NCI-H1417 (cell line): ENCODE data around the gene FADS3.
A peak's percentile ranks its signal among the peaks of the same experiment; 100 is the strongest.

Experiments used
- DNase-seq, 3 experiments: peaks; one replicate each; lab custom pipeline; 2025; lab: John Stamatoyannopoulos, UW

Gene FADS3

DNA sequence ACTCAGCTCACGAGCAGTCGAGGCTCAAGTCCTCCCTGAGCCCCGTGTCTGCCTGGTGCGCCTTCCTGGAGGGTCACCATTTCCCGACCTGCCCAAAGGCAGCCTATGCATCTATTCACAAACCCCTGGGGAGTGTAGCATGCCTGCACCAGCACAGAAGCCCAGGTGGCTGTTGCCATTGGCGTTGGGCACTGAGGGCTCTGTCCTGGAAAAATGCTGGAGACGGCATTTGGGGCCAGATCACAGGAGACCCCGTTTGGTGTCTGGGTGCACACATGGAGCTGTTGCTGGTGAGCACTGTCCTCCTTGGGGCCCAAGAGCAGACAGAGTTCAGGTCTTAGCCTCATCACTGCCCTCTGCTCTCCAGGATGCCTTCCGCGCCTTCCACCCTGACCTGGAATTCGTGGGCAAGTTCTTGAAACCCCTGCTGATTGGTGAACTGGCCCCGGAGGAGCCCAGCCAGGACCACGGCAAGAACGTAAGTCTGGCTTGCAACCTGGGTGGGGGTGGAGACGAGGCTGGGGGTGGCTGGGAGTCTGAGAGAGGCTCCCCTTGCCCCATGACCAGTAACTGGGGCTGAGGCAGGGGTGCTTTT is 53.8 kb downstream of the FADS3 start:
- DNase-seq = no peak

DNA sequence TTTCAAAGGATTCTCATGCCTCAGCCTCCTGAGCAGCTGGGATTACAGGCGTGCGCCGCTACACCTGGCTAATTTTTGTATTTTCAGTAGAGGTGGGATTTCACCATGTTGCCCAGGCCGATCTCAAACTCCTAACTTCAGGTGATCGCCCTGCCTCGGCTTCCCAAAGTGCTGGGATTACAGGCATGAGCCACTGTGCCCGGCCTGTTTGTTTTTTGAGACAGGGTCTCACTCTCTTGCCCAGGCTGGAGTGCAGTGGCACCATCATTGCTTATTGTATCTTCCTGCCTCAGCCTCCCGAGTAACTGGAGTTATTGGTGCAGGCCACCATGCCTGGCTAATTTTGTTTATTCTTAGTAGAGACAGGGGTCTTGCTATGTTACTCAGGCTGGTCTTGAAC is 55.2 kb downstream of the FADS3 start:
- no peak for DNase-seq

DNA sequence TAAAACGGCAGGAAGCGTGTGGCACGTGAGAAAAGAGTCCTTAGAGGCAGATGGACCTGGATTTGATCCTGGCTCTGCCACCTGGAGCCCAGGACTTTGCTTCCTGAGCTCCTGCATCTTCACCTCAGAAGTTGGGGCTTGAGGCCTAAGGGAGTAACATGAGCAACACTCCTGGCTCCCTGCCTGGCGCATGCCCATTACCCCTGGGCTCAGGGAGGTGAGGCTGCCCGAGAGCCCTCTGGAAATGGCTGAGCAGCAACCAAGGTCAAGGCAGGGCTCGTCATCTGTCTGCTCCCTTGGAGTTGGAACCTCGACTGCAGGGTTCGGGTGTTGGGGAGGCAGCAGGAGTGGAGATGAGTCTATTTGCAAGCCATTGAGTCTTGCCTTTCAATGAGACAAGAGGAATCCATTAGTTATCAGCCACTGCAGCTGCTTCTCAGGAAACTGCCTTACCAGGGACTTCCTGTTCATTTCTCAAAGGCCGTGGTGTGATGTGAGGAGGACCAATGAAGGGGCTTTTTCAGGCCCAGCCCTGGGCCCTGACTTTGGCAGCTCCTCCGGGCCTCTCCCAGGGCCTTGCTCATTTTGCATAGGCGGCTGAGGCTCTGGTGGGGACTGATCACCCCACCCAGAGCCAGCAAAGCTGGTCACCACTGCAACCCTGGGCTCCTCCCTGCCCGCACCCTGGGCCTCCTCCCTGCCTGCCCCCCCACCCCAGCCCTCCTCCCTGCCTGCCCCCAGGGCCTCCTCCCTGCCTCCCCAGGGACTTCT is 56.9 kb downstream of the FADS3 start:
- DNase-seq = no peak

DNA sequence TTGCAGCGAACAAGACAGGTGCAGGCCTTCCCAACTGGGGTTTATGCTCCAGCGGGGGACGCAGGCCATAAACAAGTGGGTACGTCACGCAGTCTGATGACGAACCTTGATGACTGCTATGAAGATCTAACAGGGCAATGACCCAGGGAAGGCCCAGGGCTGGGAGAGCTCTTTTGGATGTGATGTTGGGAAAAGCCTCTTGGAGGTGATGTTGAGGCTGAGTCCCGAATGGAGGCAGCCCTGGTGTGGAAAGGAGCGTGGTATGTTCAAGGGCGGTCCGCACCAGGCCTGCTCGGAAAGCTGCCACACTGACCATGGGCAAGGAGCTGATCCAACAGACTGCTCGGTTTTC is 57.4 kb downstream of the FADS3 start:
- no peak for DNase-seq

DNA sequence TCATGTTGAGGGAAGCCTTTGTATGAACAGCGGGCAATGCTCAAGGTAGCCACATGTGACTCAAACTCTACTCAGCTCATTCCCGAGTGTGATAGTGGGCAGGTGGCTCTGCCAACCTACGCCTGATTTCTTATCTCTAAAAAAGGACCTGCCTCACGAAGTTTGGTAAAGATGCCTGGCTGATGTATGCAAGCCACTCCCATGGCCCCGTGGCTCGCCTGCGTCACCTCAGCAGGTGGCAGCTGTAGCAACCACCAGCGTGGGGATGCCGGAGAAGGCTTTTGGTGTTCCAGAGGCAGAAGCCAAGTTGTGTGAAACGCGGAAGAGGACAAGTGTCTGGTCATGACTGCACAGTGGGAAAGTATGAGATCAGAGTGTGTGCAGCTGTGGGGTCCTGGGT is 57.9 kb downstream of the FADS3 start:
- no peak for DNase-seq

DNA sequence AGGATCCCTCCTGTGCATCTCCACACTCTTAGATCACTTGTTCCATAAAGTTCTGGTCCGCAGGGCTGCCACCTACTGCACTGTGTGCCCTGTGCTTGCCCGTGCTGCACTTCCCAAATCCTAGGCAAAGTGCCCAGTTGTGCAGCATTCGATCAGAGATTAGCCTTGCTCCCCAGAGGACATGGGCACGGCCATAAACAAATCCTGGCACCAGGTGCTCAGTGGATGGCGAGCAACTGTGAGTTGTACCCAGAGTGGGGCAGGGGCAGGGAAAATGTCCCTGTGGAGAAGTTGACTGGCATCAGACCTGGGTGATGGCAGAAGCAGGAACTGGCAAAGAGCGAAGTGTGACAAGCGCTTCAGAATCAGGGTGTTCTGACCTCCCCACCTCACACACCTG is 58.6 kb downstream of the FADS3 start:
- DNase-seq = no peak

DNA sequence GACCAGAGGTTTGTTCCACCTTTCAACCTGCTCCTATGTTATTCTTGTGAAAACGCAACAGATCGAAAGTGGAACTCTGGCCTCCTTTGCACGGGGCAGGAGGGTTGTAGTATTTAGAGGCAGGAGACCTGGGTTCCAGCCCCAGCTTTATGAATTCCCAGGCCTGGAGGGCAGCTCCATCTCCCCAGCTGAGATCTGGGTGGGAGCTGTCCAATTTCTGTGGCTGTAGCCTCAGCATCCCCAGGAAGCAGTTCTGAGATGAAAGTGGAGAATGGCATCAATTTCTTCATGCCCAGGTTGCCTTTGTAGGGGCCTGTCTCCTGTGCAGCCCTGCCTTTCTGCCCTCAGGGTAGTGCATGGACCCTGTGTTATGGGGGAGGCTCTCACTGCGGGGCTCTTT is 59.1 kb downstream of the FADS3 start:
- DNase-seq = no peak

DNA sequence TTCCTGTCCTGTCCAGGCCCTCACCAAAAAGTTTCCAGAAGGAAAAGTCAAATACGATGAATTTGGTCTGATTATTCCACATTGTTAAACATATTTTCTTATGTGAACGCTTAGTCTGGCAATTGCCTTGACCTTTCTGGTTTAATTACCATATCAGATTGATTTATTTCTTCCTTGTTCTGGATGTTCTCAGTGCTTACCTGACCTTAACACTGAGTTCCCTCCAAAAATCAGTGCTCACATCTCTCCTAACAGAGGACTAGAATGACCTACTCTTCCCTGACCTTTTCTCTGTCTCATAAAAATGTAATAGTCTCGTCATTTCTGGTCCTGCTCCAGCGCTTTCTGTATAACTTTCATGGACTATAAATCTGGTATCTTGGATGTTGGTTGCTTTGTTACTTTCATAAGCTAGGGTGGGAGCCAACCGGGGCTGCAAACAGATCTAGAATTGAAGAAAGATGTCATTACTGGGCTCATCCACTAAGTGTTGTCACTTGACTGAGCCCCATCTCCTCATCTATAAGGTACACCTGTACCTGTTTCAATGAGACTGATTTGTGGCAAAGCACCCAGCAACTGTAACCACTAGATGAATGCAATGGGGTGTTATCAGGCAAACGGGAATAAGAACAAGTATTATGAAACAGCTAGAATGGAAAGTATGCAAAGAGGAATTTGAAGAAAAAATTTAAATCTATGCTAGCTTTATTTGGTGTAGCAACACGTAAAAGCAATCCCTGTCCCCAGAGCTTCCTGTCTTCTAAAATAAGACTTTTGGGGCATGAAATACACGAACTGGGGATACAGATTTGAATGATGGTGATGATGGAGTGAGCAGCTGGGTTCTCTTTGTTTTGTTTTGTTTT is 60.9 kb downstream of the FADS3 start:
- no peak for DNase-seq

DNA sequence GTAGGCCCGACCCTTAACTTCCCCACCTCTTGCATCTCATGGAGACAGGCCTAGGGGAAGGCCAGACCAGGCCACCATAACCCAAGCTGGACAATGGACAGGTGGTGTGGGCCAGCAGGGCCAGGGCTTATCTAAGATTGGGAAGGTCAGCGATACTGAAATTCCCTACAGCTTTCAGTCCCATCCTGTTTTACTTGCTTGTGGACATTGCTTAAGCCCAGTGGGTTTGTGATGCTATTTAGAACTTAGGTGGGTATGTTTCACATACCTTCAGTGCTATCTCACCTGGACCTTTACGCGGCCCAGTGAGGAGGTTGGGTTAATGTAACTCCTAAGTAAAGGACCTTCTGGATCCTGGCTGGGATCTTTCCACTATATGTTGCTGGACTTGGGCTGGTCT is 61.5 kb downstream of the FADS3 start:
- DNase-seq = no peak

DNA sequence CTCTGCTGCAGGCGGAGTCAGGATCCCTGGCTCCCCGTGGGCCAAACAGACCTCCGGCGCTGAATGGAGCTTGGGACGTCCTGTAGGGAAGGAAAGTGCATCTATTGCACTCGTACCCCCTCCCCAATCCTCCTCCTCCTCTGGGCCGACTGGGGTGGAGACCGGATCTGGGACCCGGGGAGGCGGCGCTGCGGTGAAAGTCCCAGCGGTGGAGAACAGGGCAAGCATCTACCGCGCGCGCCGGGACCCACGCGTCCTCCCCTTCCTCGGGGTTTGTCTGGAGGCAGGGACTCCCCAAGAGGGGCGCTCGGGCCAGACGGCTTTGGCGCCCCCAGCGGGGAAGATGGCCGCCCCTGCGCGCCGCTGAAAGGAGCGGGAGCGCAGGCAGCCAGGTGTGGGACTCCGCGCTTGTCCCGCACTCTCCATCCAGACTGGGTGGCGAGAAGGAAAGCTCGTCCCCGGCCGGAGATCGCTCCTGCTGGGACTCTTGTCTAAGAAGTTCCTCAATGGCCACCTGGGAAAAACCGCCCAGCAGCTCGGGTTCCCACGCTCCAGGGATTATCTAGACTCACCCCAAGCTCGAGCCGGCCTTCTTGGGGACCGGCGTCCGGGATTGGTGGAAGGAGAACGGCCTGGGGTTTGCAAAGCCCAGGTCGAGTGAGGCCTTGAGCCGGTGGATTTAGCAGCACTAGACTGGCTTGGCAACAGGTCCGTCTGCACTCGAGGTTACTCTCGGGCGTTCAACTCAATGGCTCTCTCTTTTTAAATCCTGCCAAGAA is 62.5 kb downstream of the FADS3 start:
- peak; percentile 47 to 79 (median 79) for DNase-seq

DNA sequence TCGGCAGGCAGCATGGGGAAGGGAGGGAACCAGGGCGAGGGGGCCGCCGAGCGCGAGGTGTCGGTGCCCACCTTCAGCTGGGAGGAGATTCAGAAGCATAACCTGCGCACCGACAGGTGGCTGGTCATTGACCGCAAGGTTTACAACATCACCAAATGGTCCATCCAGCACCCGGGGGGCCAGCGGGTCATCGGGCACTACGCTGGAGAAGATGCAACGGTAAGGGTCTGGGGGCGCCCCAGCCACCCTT is 63.0 kb downstream of the FADS3 start:
- DNase-seq = no peak

DNA sequence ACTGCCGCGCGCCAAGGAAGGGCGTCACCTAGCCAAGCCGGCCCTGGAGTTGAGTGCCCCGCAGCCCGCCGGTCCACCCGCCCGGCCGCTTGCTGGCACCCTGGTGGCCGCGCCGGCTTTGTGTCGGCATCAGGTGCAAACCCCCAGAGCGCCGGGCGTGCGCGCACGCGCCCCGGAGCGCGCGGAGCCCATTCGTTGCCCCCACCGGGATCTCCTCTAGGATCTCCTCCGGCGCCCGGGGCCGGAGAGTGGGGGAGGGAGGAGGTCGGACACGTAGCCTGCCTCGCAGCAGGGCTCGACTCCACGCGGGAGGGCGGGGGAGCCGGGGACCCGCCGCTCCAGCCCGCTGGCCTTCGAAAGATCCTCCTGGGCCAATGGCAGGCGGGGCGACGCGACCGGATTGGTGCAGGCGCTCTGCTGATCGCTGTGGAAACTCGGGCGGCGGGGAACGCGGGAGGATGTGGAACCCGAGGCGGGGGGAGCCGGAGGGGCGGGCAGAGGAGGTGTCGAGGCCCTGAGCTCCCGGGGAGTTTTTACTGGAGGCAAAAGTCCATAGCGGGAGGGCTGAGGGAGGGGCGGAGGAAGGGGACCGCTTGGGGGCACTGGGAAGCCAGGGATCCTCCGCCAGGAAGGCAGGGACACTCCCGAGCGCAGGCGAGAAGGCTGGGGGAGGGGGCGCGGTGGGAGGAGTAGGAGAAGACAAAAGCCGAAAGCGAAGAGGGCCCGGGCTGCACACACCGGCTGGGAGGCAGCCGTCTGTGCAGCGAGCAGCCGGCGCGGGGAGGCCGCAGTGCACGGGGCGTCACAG is 63.6 kb downstream of the FADS3 start, which contains the start of gene FADS2:
Gene FADS2, plus strand, starts transcription at position 730 of the 808 bp plus-strand sequence. CDS start 91 bp downstream, outside the sequence.
- DNase-seq = peak; percentile 95 to 99 (median 99)

DNA sequence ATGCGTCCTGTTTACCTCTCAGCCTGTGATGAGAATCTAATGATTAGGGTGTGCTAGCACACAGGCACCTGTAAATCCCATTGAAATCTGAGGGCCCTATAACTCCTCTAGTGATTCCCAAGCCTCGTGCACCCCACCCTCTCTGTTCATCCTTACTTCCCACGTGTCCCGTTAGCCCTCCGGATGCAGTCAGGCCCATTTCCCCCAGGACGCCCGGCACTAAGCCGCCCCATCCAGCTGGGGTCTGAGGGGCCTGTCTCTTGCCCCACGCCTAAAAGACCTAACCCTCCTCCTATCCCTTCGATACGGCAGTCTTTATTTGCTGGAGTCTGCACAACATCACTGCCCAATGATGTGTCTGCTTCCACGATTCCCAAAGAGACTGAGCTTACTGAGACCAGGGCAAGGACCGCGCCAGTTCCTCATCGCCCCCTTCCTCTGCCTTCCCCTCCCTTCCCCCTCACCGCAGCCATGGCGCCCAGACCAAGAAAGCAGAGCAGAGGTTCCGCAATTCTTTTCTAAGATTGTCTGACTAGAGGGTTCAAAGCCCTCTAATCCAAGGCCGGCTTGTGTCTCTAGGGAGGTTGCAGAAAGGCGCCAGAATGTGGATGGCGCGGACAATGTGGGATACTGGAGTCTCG is 64.3 kb downstream of the FADS3 start:
- peak in 1 of 3 experiments; percentile 74 for DNase-seq
